HT-29 (cell line): ENCODE data around the gene UBE3D. TPM values are rescaled to one million over a fixed set of nuclear protein-coding genes. Genes with fewer than 3 reads are reported as not detected.
A peak's percentile ranks its signal among the peaks of the same experiment; 100 is the strongest.
"Not testable (repeated sequence)": the region's sequence is repeated elsewhere in the genome, so short reads cannot be mapped to it uniquely, and the experiment has no call there.

ENCODE experiments used
- DNase-seq: peaks from one replicate; pipeline ENCODE4 v3.0.0-alpha.2; 2015; ENCODE audit warnings: low spot score
- small RNA-seq: library from RNA; depleted of rRNA; stranded (forward); fragments of <200 nt; gene quantifications from one replicate; pipeline ENCODE3, GENCODE V24; 2014
- total RNA-seq: library from RNA; depleted of rRNA; stranded (reverse); fragments of >200 nt; shearing (Covaris generic); gene quantifications from 2 replicates; pipeline ENCODE4 v1.2.3, GENCODE V29; 2014; rRNA removed

Gene UBE3D
- total RNA-seq, 1 experiment from 2014 or later = 5.9 TPM

- peak; percentile 52 for DNase-seq
These were observed 190.0 kb downstream of the UBE3D start for GRCh38 chr6:82875573-82876185.

- DNase-seq = no peak
These were observed 190.8 kb downstream of the UBE3D start for GRCh38 chr6:82874867-82875266.

- no peak for DNase-seq
These were observed 193.5 kb downstream of the UBE3D start for GRCh38 chr6:82872185-82872584.

- peak; percentile 13 for DNase-seq
These were observed 195.0 kb downstream of the UBE3D start for GRCh38 chr6:82870582-82871172.

GRCh38 chr6:82869493-82869892 is 196.1 kb downstream of the UBE3D start:
- no peak for DNase-seq

- no peak for DNase-seq
These were observed 197.7 kb downstream of the UBE3D start for GRCh38 chr6:82867946-82868345.

- DNase-seq = no peak
These were observed 199.2 kb downstream of the UBE3D start for GRCh38 chr6:82866446-82866845.

GRCh38 chr6:82865461-82865860 is 200.2 kb downstream of the UBE3D start:
- no peak for DNase-seq

- no peak for DNase-seq
These were observed 201.9 kb downstream of the UBE3D start for GRCh38 chr6:82863781-82864180.

- no peak for DNase-seq
These were observed 203.1 kb downstream of the UBE3D start for GRCh38 chr6:82862543-82862942.

GRCh38 chr6:82861121-82861520 is 204.5 kb downstream of the UBE3D start:
- DNase-seq = no peak

GRCh38 chr6:82856077-82856476 is 209.6 kb downstream of the UBE3D start:
- not testable (repeated sequence) for DNase-seq

GRCh38 chr6:82852904-82853303 is 212.7 kb downstream of the UBE3D start:
- DNase-seq = not testable (repeated sequence)

GRCh38 chr6:82843291-82843885 is 222.3 kb downstream of the UBE3D start:
- no peak for DNase-seq

GRCh38 chr6:82842721-82843120 is 222.9 kb downstream of the UBE3D start:
- DNase-seq = no peak

Small RNA genes within 50 kb of the gene (small RNA-seq; reads per million reads assigned to genes)
- gene LAP3P1 = not detected

Other genes starting within 250 kb of the UBE3D start
- 6.5 and 12.4 TPM in 2 replicates for gene DOP1A, start 1.8 kb upstream of the UBE3D start, total RNA-seq
- 14.7 and 18.3 TPM in 2 replicates for gene PGM3, start 127.4 kb upstream of the UBE3D start, total RNA-seq
- 0.60 and 1.1 TPM in 2 replicates for gene RWDD2A, start 127.5 kb upstream of the UBE3D start, total RNA-seq